Stimulated activated CD4-positive, alpha-beta T cell treated with anti-CD3 and anti-CD28 coated beads, Interleukin-12 subunit alpha, Interleukin-12 subunit beta, amount 100 ng/mL, for 4 hours (primary cell): Measurements from ENCODE around the gene NCAPG2.

Experiments used
- DNase-seq: peaks from one replicate; pipeline ENCODE4 v3.0.0-alpha.2; 2020

The NCAPG2 gene

DNA sequence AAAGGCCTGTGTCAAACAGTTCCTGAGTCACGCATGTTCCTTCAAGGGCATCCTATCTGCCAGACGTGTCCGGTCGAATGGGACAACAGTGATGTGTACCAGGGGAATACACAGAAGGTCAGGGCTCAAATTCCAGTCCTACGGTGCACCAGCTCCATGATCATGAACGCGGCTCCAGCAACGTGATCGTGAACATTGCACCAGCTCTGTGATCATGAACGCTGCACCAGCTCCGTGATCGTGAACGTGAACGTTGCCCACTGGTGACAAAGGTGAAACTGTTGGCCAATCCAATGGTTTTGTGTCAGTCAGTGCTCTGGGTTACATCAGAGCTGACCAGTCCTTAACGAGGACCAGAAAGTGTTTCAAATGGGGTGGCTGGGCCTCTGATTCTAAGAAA lies 112.7 kb downstream of the NCAPG2 start:
- no peak for DNase-seq

GRCh38 chr7:158590181-158590530 lies 114.4 kb downstream of the NCAPG2 start:
- no peak for DNase-seq

DNA sequence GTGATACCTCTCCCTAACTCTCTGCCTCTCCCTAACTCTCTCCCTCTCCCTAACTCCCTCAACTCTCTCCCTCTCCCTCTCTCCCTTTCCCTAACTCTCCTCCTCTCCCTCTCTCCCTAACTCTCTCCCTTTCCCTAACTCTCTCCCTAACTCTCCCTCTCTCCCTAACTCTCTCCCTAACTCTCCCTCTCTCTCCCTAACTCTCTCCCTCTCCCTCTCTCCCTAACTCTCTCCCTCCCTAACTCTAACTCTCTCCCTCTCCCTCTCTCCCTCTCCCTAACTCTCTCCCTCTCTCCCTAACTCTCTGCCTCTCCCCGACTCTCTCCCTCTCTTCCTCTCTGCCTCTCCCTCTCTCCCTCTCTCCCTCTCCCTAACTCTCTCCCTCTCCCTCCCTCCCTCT lies 115.0 kb downstream of the NCAPG2 start:
- DNase-seq = no peak

- DNase-seq = no peak
These were observed 115.6 kb downstream of the NCAPG2 start for GRCh38 chr7:158588878-158589442.

GRCh38 chr7:158588085-158588877 lies 116.3 kb downstream of the NCAPG2 start:
- no peak for DNase-seq

- peak; percentile 63 for DNase-seq
These were observed 117.2 kb downstream of the NCAPG2 start, which contains the start of gene PTPRN2 for GRCh38 chr7:158587162-158588084. Gene PTPRN2 (minus strand): TSS chr7:158587823.

- DNase-seq = no peak
These were observed 118.0 kb downstream of the NCAPG2 start for GRCh38 chr7:158586499-158587161.

- DNase-seq = no peak
These were observed 118.7 kb downstream of the NCAPG2 start for GRCh38 chr7:158585721-158586498.

DNA sequence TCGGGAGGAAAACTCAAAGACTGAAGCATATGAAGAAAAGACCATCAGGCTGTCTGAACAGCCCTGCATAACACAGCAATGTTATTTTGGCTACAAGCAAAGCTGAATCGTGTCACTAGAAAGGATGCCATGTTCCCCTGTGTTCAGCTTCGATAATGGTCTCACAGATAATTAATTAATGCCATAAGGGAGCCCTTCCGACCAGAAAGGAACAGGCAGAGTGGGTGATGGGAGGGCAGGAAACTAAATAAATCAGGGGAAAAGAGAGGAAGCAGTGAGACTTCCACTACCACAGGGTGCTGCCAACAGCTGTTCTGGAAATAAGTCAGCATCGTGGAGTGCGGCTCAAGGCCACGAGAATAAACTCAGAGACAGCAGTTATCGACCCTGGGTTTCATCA lies 120.2 kb downstream of the NCAPG2 start:
- no peak for DNase-seq

DNA sequence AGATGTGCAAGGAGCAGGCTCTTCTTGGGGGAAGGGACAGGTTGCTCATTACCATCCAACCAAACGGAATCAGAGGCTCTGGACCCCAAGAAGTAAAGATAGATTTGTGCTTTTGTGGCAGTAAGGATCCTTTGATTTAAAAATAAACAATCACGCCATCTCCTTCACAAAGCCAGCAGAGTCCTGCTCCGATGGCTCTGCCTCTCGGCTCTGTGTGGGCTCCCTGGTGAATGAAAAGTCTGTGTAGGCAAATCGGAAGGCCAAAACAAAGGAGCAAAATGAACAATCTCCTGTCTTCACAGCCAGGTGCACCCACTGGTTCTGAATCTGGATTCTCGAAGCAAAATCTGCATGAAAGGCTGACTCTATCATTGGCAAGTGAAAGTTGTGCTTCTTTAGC lies 120.8 kb downstream of the NCAPG2 start:
- no peak for DNase-seq

- DNase-seq = no peak
These were observed 121.5 kb downstream of the NCAPG2 start for GRCh38 chr7:158583143-158583542.

- DNase-seq = no peak
These were observed 122.5 kb downstream of the NCAPG2 start for GRCh38 chr7:158582089-158582456.

- no peak for DNase-seq
These were observed 123.0 kb downstream of the NCAPG2 start for GRCh38 chr7:158581440-158582088.
